Measurements from ENCODE around the gene SYCP2. TPM values are rescaled to one million over a fixed set of nuclear protein-coding genes. Genes with fewer than 3 reads are reported as not detected.

SYCP2 gene
- total and polyA plus RNA-seq, 2 of the 8 experiments (the other 6 are each of a cell fraction or from before 2014, with no cell fraction given) = 0.02 to 0.50 TPM

GRCh38 chr20:59823030-59823423 lies 110.4 kb downstream of the SYCP2 start:
- FAIRE-seq (no peak), DNase-seq (ENCODE audit: low read depth in 1 of 2, low spot score in 2 of 2) (no peak)
- Histone ChIP-seq H3K79me1 (ENCODE audit: low read depth, low read length) (no peaks in the 10 kb centered on the region), H2BK20ac (ENCODE audit: low read length) (no peak overlapping the region), H3K36me3 (ENCODE audit: control insufficient read depth in 2 of 4, insufficient read depth in 4 of 4, low read length in 3 of 4) (no peaks in the 10 kb centered on the region; a peak in 1 of 8 replicates), H3K4me1 (replicated peaks in 1 of 4; ENCODE audit: control insufficient read depth in 3 of 4, insufficient read depth in 4 of 4, low read length in 3 of 4) (peaks cover 0 to 7% (median 0%) of the 10 kb centered on the region in 4 experiments; a peak in 1 of 7 replicates), H3K9ac (replicated peaks in 1 of 4; ENCODE audit: extremely low read depth in 1 of 4, low read depth in 3 of 4, low read length in 3 of 4) (no peak overlapping the region), H3K23me2 (ENCODE audit: low read depth, low read length) (no peaks in the 10 kb centered on the region), H2AK5ac (ENCODE audit: low read depth, low read length) (no peak overlapping the region), H4K20me1 (replicated peaks in 1 of 2; ENCODE audit: control insufficient read depth in 1 of 2, insufficient read depth in 2 of 2, low read length in 2 of 2) (peaks cover 0 to 1% of the 10 kb centered on the region in 2 experiments), H3K14ac (ENCODE audit: insufficient read length) (no peak overlapping the region), H3K9me3 (ENCODE audit: insufficient read depth in 2 of 2, low read depth in 1 of 2, low read length in 1 of 2) (peaks cover 89 to 98% of the 10 kb centered on the region in 2 experiments), H2AFZ (ENCODE audit: low read length) (no peak overlapping the region), H3K4me2 (ENCODE audit: insufficient read depth in 1 of 2, low read depth in 2 of 2, low read length in 2 of 2) (no peak overlapping the region), H2BK12ac (ENCODE audit: low read depth, low read length) (no peak overlapping the region), H3K79me2 (ENCODE audit: control insufficient read depth in 1 of 2, insufficient read depth in 2 of 2, low read length in 2 of 2) (no peaks in the 10 kb centered on the region), H4K5ac (ENCODE audit: insufficient read length, low read depth, low read length) (no peak overlapping the region), H4K91ac (replicated peaks; ENCODE audit: insufficient read length, low read length) (no peak overlapping the region), H3K27ac (ENCODE audit: low read depth, low read length) (no peak overlapping the region), H2BK120ac (replicated peaks; ENCODE audit: low read depth, low read length) (no peak overlapping the region), H3K27me3 (replicated peaks in 1 of 4; ENCODE audit: control insufficient read depth in 3 of 4, extremely low read depth in 1 of 4, insufficient read depth in 3 of 4, low read length in 3 of 4) (no peaks in the 10 kb centered on the region; a peak in 1 of 7 replicates), H4K8ac (ENCODE audit: extremely low read depth, insufficient read depth, low read length) (no peak overlapping the region), H3K56ac (replicated peaks; ENCODE audit: insufficient read length, low read depth, low read length) (no peak overlapping the region), H3K4ac (replicated peaks; ENCODE audit: insufficient read length, low read depth, low read length) (no peak overlapping the region), H3K18ac (ENCODE audit: extremely low read depth, low read length) (no peak overlapping the region), H2BK5ac (ENCODE audit: low read depth, low read length) (no peak overlapping the region), H2BK15ac (ENCODE audit: low read length) (no peak overlapping the region), H3K4me3 (ENCODE audit: extremely low read depth in 1 of 4, insufficient read depth in 2 of 4, low read depth in 3 of 4, low read length in 4 of 4) (no peak overlapping the region), H3K23ac (ENCODE audit: insufficient read length) (no peak overlapping the region)
- WGBS, 2 experiments (ENCODE audit: extremely low coverage in 1 of 2, insufficient coverage in 1 of 2, insufficient read length in 1 of 2, insufficient replicate concordance in 2 of 2, low coverage in 1 of 2, low lambda C conversion rate in 2 of 2, missing lambda C conversion rate in 1 of 2) = 73% methylated on average over 9 of the region's 9 CpGs; no CpG with 5 or more reads in 1 of the 2 experiments
- TF ChIP-seq CBX5 (IDR thresholded peaks at IDR 0.05; ENCODE audit: low read depth, low read length) (no peak), USF2 (IDR thresholded peaks at IDR 0.05; ENCODE audit: low read length) (no peak)
- ChIA-PET CTCF (ENCODE audit: partially characterized antibody) (interaction anchor here (1.2 kb wide), 1 partner anchor 27 kb away, joined by 3 read pairs; no protein-coding TSS in a partner anchor), POLR2A (ENCODE audit: partially characterized antibody) (no interaction called here)

Measured in H1 (cell line).